ENCODE data around the gene FAM53B.

FAM53B gene

DNA sequence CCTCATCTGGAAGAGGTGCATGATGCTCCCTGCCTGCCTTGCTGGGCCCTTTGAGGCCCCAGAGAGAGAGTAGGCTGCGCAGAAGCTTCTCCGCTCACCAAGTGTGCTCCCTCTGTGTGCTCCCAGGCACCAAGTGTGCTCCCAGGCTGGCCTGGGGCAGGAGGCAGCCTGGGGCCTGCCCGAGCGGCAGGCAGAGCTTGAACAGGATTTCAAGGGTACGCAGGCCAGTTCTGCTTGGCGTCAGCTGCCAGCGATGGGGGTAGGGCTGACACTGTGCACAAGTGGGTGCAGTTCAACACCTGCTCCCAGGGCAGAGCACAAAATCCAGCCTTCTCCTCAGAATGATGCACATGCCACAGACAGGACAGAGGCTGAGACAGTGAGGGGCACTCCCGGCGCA, 119.7 kb downstream of the FAM53B start:
- H3K4me3 ChIP-seq (ENCODE audit: low read depth, low read length), result no peak overlapping the region
- in situ Hi-C loops (cut with HindIII; ENCODE audit: low sequenced_read_pairs), result no loop called here
- no peak for TF ChIP-seq CTCF (IDR thresholded peaks at IDR 0.05; ENCODE audit: low read depth, low read length)
- DNase-seq (ENCODE audit: low read depth, low spot score), result no peak

- TF ChIP-seq CTCF (IDR thresholded peaks at IDR 0.05; ENCODE audit: low read depth, low read length), result no peak
- in situ Hi-C loops (cut with HindIII; ENCODE audit: low sequenced_read_pairs), result no loop called here
- no peak for DNase-seq (ENCODE audit: low read depth, low spot score)
- H3K4me3 ChIP-seq (ENCODE audit: low read depth, low read length), result no peak overlapping the region
These were observed 120.2 kb downstream of the FAM53B start for GRCh38 chr10:124624006-124624405.

- TF ChIP-seq CTCF (IDR thresholded peaks at IDR 0.05; ENCODE audit: low read depth, low read length), result no peak
- in situ Hi-C loops (cut with HindIII; ENCODE audit: low sequenced_read_pairs), result no loop called here
- DNase-seq (ENCODE audit: low read depth, low spot score), result no peak
- no peak overlapping the region for H3K4me3 ChIP-seq (ENCODE audit: low read depth, low read length)
These were observed 121.2 kb downstream of the FAM53B start for GRCh38 chr10:124622866-124623536.

DNA sequence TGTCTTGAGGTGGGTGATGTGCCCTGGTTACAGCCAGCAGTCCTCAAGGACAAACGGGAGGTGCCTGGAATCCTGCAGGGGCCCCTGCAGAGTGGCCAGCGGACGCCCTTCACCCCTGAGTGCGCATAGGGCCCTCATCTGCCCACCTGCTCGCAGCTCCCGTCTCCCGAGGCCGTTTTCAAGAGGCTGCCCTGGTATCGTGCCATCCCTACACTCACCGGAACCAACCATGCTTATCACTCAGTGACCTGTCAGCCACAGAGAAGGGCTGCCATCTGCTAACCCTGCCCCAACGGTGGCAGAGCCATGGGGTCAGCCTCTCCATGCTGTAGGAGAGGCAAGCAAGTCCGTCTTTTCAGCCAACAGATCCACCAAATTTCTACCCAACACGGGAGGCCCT, 122.0 kb downstream of the FAM53B start:
- in situ Hi-C loops (cut with HindIII; ENCODE audit: low sequenced_read_pairs), result no loop called here
- no peak for DNase-seq (ENCODE audit: low read depth, low spot score)
- TF ChIP-seq CTCF (IDR thresholded peaks at IDR 0.05; ENCODE audit: low read depth, low read length), result no peak
- no peak overlapping the region for H3K4me3 ChIP-seq (ENCODE audit: low read depth, low read length)

- TF ChIP-seq CTCF (IDR thresholded peaks at IDR 0.05; ENCODE audit: low read depth, low read length), result no peak
- no peak overlapping the region for H3K4me3 ChIP-seq (ENCODE audit: low read depth, low read length)
- no peak for DNase-seq (ENCODE audit: low read depth, low spot score)
- in situ Hi-C loops (cut with HindIII; ENCODE audit: low sequenced_read_pairs), result no loop called here
These were observed 122.5 kb downstream of the FAM53B start for GRCh38 chr10:124621637-124622036.

- in situ Hi-C loops (cut with HindIII; ENCODE audit: low sequenced_read_pairs), result no loop called here
- DNase-seq (ENCODE audit: low read depth, low spot score), result no peak
These were observed 124.2 kb downstream of the FAM53B start for GRCh38 chr10:124619802-124620490.

More at GRCh38 chr10:124619802-124620490, 124.2 kb downstream of the FAM53B start:
- TF ChIP-seq CTCF (IDR thresholded peaks at IDR 0.05; ENCODE audit: low read depth, low read length), result no peak
- no peak overlapping the region for H3K4me3 ChIP-seq (ENCODE audit: low read depth, low read length)

Data from astrocyte of the spinal cord (primary cell).